K562 (cell line): ENCODE results near the gene FTH1. TPM values are rescaled to one million over a fixed set of nuclear protein-coding genes. Genes with fewer than 3 reads are reported as not detected.

ENCODE experiments used
- ELF2 ChIP-seq: fragments of 250-450 bp; sonication (Bioruptor Pico); IDR thresholded peaks from 2 replicates; pipeline ENCODE4 v1.5.0; 2021; ENCODE audit warnings: mild to moderate bottlenecking
- FOXM1 ChIP-seq, 2 experiments: fragments of 450-650 bp in 1 of 2; sonication (generic) in 1 of 2; formaldehyde crosslinking in 1 of 2; IDR thresholded peaks; 2 replicates each; pipeline versions ENCODE4 v1.6.1 to v1.9.0; 2017 to 2022; ENCODE audit warnings: low read depth in 2 of 2, mild to moderate bottlenecking in 2 of 2, missing genetic modification reagents in 1 of 2, moderate library complexity in 1 of 2
- GTF2A2 ChIP-seq: IDR thresholded peaks from 2 replicates; pipeline ENCODE4 v1.6.1; 2016; ENCODE audit warnings: mild to moderate bottlenecking, missing genetic modification characterization, missing compliant biosample characterization
- HMG20B ChIP-seq: fragments of 250-450 bp; sonication (Bioruptor Pico); IDR thresholded peaks from 2 replicates; pipeline ENCODE4 v1.5.0; 2021; ENCODE audit warnings: mild to moderate bottlenecking
- KLF10 ChIP-seq: fragments of 250-450 bp; sonication (Bioruptor Pico); IDR thresholded peaks from 2 replicates; pipeline ENCODE4 v1.6.1; 2021; ENCODE audit warnings: matching md5 sums
- PHF8 ChIP-seq: fragments of 200-600 bp; sonication (generic); IDR thresholded peaks from 2 replicates; pipeline ENCODE4 v1.6.1; 2012; ENCODE audit warnings: mixed run types, mild to moderate bottlenecking, inconsistent platforms, low read length, moderate library complexity, borderline replicate concordance
- POLR2G ChIP-seq: fragments of 200-400 bp; formaldehyde crosslinking; IDR thresholded peaks from 2 replicates; pipeline ENCODE4 v1.6.1; 2017; ENCODE audit warnings: low read depth, mild to moderate bottlenecking, antibody characterized with exemption, low read length, moderate library complexity
- PPARD ChIP-seq: fragments of 250-450 bp; sonication (Bioruptor Pico); IDR thresholded peaks from 2 replicates; pipeline ENCODE4 v1.8.0; 2022; ENCODE audit warnings: inconsistent platforms, mild to moderate bottlenecking, moderate library complexity
- RBM15 ChIP-seq: fragments of 200-400 bp; formaldehyde crosslinking; IDR thresholded peaks from 2 replicates; pipeline ENCODE4 v1.6.1; 2018; ENCODE audit warnings: mild to moderate bottlenecking, low read length, moderate library complexity; ENCODE audit not compliant: insufficient read depth
- SMAD3 ChIP-seq: fragments of 450-650 bp; formaldehyde crosslinking; conservative IDR thresholded peaks from 2 replicates; pipeline ENCODE4 v1.4.0; 2020; ENCODE audit warnings: mild to moderate bottlenecking
- SMAD4 ChIP-seq: fragments of 250-450 bp; sonication (Bioruptor Pico); conservative IDR thresholded peaks from 2 replicates; pipeline ENCODE4 v1.8.0; 2021; ENCODE audit warnings: inconsistent platforms, mild to moderate bottlenecking, moderate library complexity
- TEAD1 ChIP-seq, 2 experiments: fragments of 450-650 bp in 1 of 2; sonication (generic) in 1 of 2; formaldehyde crosslinking; IDR thresholded peaks; 2 replicates each; pipeline versions ENCODE4 v1.4.0 to v1.8.0; 2020 to 2022; ENCODE audit warnings: mild to moderate bottlenecking in 2 of 2, missing genetic modification reagents in 1 of 2
- polyA plus RNA-seq, 8 experiments: library from polyadenylated mRNA; depleted of rRNA in 4 of 8; stranded (reverse) in 5 of 8; unstranded in 3 of 8; fragments of >200 nt; fragmentation: Nextera tagmentation in 2 of 8; fragmentation: Illumina TruSeq in 1 of 8; extraction: Ambion mirVana in 2 of 8; extraction: Trizol in 1 of 8; gene quantifications; 2 replicates each; pipeline versions ENCODE4 v1.2.1 to v1.2.3, GENCODE V29; 2011 to 2014; ENCODE audit warnings: inconsistent platforms in 1 of 8, missing spikeins in 1 of 8
- total RNA-seq, 7 experiments: library from RNA; depleted of rRNA in 6 of 7; stranded (reverse); fragments of >200 nt in 6 of 7; fragmentation: Illumina TruSeq in 2 of 7; extraction: Trizol in 2 of 7; gene quantifications; 2 replicates each; pipeline versions ENCODE4 v1.2.1 to v1.2.3, GENCODE V29; 2011 to 2021; ENCODE audit warnings: low replicate concordance in 1 of 7
- TF ChIP-seq, protein P1 (sequence below): fragments of 250-450 bp; sonication (Bioruptor Pico); IDR thresholded peaks from 2 replicates; pipeline ENCODE4 v1.4.0; 2020; ENCODE audit warnings: mild to moderate bottlenecking, moderate library complexity
- TF ChIP-seq, protein P2 (sequence below): conservative IDR thresholded peaks from 2 replicates; pipeline ENCODE4 v1.6.1; 2011; ENCODE audit warnings: low read depth, mild to moderate bottlenecking, low read length; ENCODE audit not compliant: control insufficient read depth

FTH1 gene
- total and polyA plus RNA-seq, 9 of the 15 experiments (the other 6 are each of a cell fraction or from before 2014, with no cell fraction given): 370 to 3,146 (median 802) TPM

DNA sequence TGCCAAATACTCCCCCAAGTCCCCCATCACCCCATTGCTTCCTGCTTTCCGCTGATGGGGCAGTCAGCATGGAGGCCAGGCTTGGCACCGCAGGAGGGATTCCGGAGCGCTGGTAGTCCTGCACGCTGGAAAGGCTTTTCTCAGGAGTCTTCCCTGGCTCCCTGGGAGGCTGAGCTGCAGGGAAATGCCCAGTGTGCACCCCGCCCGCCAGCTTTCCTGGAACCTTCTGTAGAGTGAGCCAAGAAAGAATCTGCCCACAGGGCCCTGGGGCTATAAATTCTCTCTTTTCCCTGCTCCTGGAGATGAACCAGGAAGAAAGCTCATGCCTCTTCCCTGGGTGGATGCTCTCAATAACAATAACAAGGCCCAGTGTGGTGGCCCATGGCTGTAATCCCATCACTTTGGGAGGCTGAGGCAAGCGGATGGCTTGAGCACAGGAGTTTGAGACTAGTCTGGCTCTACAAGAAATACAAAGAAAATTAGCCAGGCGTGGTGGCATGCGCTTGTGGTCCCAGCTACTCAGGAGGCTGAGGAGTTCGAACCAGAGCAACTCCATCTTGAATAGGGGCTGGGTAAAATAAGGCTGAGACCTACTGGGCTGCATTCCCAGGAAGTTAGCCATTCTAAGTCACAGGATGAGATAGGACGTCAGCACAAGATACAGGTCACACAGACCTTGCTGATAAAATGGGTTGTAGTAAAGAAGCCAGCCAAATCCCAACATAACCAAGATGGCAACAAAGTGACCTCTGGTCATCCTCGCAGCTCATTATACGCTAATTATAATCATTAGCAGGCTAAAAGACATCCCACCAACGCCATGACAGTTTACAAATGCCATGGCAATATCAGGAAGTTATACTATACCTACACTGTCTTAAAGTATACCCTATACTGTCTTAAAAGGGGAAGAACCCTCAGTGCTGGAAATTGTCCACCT lies 46.4 kb upstream of the FTH1 start (continued):
- TF ChIP-seq, protein P1, sequence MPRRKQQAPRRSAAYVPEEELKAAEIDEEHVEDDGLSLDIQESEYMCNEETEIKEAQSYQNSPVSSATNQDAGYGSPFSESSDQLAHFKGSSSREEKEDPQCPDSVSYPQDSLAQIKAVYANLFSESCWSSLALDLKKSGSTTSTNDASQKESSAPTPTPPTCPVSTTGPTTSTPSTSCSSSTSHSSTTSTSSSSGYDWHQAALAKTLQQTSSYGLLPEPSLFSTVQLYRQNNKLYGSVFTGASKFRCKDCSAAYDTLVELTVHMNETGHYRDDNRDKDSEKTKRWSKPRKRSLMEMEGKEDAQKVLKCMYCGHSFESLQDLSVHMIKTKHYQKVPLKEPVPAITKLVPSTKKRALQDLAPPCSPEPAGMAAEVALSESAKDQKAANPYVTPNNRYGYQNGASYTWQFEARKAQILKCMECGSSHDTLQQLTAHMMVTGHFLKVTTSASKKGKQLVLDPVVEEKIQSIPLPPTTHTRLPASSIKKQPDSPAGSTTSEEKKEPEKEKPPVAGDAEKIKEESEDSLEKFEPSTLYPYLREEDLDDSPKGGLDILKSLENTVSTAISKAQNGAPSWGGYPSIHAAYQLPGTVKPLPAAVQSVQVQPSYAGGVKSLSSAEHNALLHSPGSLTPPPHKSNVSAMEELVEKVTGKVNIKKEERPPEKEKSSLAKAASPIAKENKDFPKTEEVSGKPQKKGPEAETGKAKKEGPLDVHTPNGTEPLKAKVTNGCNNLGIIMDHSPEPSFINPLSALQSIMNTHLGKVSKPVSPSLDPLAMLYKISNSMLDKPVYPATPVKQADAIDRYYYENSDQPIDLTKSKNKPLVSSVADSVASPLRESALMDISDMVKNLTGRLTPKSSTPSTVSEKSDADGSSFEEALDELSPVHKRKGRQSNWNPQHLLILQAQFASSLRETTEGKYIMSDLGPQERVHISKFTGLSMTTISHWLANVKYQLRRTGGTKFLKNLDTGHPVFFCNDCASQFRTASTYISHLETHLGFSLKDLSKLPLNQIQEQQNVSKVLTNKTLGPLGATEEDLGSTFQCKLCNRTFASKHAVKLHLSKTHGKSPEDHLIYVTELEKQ (CRISPR knock-in tag): peak; percentile 91
- TF ChIP-seq PHF8: no peak
- TF ChIP-seq POLR2G: no peak
- TF ChIP-seq SMAD4 (CRISPR knock-in tag): peak; percentile 95
- TF ChIP-seq FOXM1 (IDR thresholded peaks at IDR 0.05; ENCODE audit: low read depth): no peak
- TF ChIP-seq FOXM1 (CRISPR knock-in tag; IDR thresholded peaks at IDR 0.05; ENCODE audit: low read depth): no peak
- TF ChIP-seq GTF2A2 (tag): peak; percentile 89
- TF ChIP-seq, protein P2, sequence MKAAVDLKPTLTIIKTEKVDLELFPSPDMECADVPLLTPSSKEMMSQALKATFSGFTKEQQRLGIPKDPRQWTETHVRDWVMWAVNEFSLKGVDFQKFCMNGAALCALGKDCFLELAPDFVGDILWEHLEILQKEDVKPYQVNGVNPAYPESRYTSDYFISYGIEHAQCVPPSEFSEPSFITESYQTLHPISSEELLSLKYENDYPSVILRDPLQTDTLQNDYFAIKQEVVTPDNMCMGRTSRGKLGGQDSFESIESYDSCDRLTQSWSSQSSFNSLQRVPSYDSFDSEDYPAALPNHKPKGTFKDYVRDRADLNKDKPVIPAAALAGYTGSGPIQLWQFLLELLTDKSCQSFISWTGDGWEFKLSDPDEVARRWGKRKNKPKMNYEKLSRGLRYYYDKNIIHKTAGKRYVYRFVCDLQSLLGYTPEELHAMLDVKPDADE: no peak
- TF ChIP-seq SMAD3 (CRISPR knock-in tag): peak; percentile 91
- no peak for TF ChIP-seq PPARD (CRISPR knock-in tag)
- TF ChIP-seq HMG20B: no peak
- TF ChIP-seq TEAD1 (CRISPR knock-in tag; IDR thresholded peaks at IDR 0.05): peak in 1 of 2 experiments; percentile 91; a peak in 2 of 4 replicates
- TF ChIP-seq ELF2: no peak
- TF ChIP-seq KLF10 (CRISPR knock-in tag): no peak
- TF ChIP-seq RBM15: no peak
